Mucosa of rectum (tissue), 2 donors: ENCODE results near the gene CORO7.

Experiments used
- H3K27ac ChIP-seq, 2 donors: one replicate each; pipeline ENCODE4 v1.7.0; 2013; ENCODE audit warnings: inconsistent platforms in 2 of 2, low read depth in 2 of 2, low read length in 2 of 2
- H3K27me3 ChIP-seq, 2 donors: one replicate each; pipeline ENCODE4 v1.7.0; 2013; ENCODE audit warnings: low read length in 2 of 2; ENCODE audit not compliant: control insufficient read depth in 2 of 2, insufficient read depth in 2 of 2
- H3K36me3 ChIP-seq, 2 donors: one replicate each; pipeline ENCODE4 v1.7.0; 2013; ENCODE audit warnings: low read length in 2 of 2; ENCODE audit not compliant: control insufficient read depth in 2 of 2, insufficient read depth in 2 of 2
- H3K4me1 ChIP-seq, 2 donors: one replicate each; pipeline ENCODE4 v1.7.0; 2013; ENCODE audit warnings: low read length in 2 of 2, mild to moderate bottlenecking in 1 of 2; ENCODE audit not compliant: control insufficient read depth in 2 of 2, insufficient read depth in 2 of 2
- H3K4me3 ChIP-seq, 2 donors: one replicate each; pipeline ENCODE4 v1.7.0; 2013; ENCODE audit warnings: low read length in 2 of 2
- H3K9ac ChIP-seq, 2 donors: one replicate each; pipeline ENCODE4 v1.7.0; 2013; ENCODE audit warnings: low read length in 2 of 2, low read depth in 1 of 2, mild to moderate bottlenecking in 1 of 2
- H3K9me3 ChIP-seq, 2 donors: one replicate each; pipeline ENCODE4 v1.7.0; 2013; ENCODE audit warnings: low read length in 2 of 2; ENCODE audit not compliant: control insufficient read depth in 2 of 2
- donor health status: healthy.
- donor health status: Normal muscosa, but diverticular disease.

CORO7 gene

GRCh38 chr16:4377573-4378154 is 38.7 kb downstream of the CORO7 start:
- Histone ChIP-seq H3K36me3 (peaks cover 4 to 9% of the 10 kb centered on the region in 2 donors), H3K9me3 (no peaks in the 10 kb centered on the region), H3K4me3 (no peak overlapping the region), H3K27ac (peak overlapping the region in 1 of 2 donors; percentile 42), H3K9ac (no peak overlapping the region), H3K4me1 (peaks cover 9 to 10% of the 10 kb centered on the region in 2 donors), H3K27me3 (no peaks in the 10 kb centered on the region)

DNA sequence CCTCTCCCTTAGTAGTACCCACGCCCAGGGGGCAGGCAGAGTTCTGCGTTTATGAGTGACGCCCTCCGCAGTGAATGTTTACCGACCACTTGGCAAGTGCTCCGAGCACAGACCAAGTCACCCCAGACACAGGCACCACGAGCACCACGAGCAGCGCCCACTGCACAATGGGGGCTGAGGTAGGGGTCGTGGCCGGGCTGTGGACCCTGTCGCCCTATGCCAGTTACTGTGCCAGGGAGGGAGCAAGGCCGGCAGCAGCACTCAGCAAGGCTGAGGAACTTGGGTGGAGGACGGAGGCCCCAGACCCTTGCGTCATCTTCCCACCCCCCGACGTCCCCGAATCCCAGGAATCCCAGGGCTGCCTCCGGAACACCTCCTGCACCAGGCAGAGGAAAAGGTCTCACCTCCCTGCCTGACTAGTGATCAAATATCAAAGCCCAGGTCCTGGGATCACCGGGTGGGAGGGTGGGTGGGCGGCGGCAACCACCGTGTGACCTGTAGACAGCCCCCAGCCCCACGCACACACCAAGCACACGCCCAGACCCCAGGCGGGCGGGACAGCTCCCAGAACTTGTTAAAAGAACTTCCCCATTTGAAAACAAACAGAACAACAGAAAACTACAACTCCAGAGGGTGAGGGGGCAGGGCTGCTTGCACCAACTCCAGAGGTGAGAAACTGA is 39.4 kb downstream of the CORO7 start:
- Histone ChIP-seq H3K9ac (no peak overlapping the region), H3K4me3 (no peak overlapping the region), H3K4me1 (peaks cover 15% of the 10 kb centered on the region in 2 donors), H3K27ac (peak overlapping the region in 1 of 2 donors; percentile 16), H3K36me3 (peaks cover under 1 to 9% of the 10 kb centered on the region in 2 donors), H3K27me3 (no peaks in the 10 kb centered on the region), H3K9me3 (no peaks in the 10 kb centered on the region)

DNA sequence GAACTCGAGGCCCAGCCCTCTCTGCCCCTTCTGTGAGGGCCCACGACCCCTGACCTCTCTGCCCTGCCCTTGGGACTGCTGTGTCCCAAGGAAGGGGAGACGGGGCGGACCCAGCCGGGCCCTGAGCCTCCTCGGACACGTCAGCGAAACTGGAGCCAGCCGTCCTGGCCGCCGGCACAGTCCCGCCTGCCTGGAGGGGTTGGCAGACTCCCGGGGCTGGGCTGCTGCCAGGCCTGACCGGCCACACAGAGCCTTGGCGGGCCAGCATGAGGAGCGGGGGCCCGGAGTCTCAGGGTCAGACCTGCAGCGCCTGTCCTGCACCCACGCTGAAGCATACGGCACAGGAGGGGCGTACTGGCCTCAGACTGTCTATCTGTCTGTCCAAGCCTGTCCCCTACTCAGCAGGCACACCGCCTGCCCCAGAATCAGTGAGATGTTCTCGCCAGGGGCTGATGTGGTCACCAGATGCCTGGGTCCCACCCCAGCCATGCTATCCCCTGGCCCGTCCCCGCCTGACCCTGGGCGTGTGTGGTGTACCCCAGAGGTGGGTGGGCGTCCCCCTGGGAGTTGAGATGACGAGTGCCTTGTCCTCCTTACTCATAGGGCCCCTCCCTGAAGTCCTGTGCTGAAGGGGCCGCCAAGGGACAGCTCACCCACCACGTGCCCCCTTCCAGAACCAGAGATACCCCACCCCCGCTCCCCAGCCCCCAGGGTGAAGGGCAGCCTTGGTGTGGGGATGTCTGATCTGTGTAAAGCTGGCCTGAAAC is 40.1 kb downstream of the CORO7 start:
- peak overlapping the region; percentile 45 to 48 for H3K27ac ChIP-seq
- H3K27me3 ChIP-seq: no peaks in the 10 kb centered on the region
- peaks cover 15 to 17% of the 10 kb centered on the region in 2 donors for H3K4me1 ChIP-seq
- peaks cover 0 to 9% of the 10 kb centered on the region in 2 donors for H3K36me3 ChIP-seq
- no peaks in the 10 kb centered on the region for H3K9me3 ChIP-seq
- no peak overlapping the region for H3K4me3 ChIP-seq
- H3K9ac ChIP-seq: peak overlapping the region in 1 of 2 donors; percentile 33

GRCh38 chr16:4375717-4376116 is 40.7 kb downstream of the CORO7 start:
- no peaks in the 10 kb centered on the region for H3K27me3 ChIP-seq
- no peak overlapping the region for H3K4me3 ChIP-seq
- H3K9me3 ChIP-seq: no peaks in the 10 kb centered on the region
- H3K9ac ChIP-seq: no peak overlapping the region
- H3K36me3 ChIP-seq: peaks cover 0 to 5% of the 10 kb centered on the region in 2 donors
- H3K27ac ChIP-seq: peak overlapping the region; percentile 45 to 48
- H3K4me1 ChIP-seq: peaks cover 15 to 17% of the 10 kb centered on the region in 2 donors

DNA sequence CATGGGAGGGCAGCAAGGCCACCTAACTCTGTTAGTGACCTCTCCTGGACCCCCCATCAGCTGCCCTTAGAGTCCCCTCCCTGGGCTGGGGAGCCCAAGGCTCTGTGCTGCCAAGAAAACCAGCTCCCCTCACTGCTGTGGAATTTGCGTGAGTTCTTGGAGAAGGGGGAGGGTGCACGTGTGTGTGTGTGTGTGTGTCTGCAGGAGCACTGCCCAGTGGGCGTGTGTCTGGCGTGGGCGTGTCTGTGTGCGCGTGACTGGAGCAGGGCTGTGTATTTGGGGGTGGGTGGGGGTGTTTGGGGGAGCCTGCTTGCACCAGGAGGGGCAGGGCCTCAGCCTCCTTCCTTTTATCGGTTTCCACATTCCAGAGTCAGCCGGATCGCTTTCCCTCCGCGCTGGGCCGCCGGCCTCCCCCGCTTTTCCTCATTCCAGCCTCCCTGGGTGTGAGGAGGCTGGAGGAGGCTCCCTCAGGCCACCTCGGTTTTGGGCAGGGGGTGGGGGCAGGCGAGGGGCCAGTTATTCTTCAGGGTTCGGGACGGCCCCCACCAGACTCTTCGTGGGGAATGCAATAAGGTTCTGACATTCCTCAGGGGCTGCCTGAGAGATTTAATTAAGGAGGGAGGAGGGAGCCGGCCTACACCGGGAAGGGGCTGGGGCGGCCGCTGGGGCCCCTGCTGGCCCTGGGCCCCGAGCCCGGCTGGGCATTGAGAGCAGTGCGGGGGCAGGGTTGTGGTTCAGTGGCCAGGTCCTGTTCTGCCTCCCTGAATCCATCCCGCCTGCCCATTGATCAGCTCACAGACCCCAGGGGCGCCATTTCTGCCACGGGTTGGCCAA is 42.3 kb downstream of the CORO7 start:
- Histone ChIP-seq H3K4me1 (peaks cover 15 to 17% of the 10 kb centered on the region in 2 donors), H3K27ac (peak overlapping the region; percentile 47 to 72), H3K27me3 (no peaks in the 10 kb centered on the region), H3K9ac (peak overlapping the region in 1 of 2 donors; percentile 41), H3K9me3 (no peaks in the 10 kb centered on the region), H3K36me3 (peaks cover 0 to 5% of the 10 kb centered on the region in 2 donors), H3K4me3 (peak overlapping the region; percentile 6 to 20)

DNA sequence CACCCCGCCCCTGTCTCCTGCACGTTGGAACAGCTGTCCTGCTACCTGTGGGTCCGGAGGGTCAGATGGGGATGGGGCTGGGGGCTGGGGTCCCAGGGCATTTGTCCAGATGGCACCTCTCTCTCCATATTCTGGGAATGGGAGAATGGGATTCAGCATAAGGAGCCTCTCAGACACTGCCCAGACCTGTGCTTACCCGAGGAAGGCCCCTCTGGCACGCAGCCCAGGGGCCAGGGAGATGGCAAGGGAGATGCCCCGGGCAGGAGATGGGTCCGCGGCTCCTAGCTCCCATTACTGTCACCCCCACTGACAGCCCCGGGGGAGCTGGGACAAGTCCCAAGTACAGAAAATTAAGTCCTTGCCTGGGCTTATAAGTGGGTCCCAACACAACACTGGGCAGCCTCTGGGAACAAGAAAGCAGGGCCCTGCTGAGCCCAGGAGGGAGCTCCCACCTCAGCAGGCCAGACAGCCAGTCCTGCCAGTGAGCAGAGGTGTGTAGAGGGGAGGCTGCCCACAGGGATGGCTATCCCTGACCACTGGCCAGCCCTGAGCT is 43.0 kb downstream of the CORO7 start:
- Histone ChIP-seq H3K36me3 (no peaks in the 10 kb centered on the region), H3K4me1 (peaks cover 15 to 17% of the 10 kb centered on the region in 2 donors), H3K9ac (peak overlapping the region in 1 of 2 donors; percentile 41), H3K27ac (peak overlapping the region; percentile 24 to 72), H3K4me3 (peak overlapping the region; percentile 20 to 59), H3K27me3 (no peaks in the 10 kb centered on the region), H3K9me3 (no peaks in the 10 kb centered on the region)

DNA sequence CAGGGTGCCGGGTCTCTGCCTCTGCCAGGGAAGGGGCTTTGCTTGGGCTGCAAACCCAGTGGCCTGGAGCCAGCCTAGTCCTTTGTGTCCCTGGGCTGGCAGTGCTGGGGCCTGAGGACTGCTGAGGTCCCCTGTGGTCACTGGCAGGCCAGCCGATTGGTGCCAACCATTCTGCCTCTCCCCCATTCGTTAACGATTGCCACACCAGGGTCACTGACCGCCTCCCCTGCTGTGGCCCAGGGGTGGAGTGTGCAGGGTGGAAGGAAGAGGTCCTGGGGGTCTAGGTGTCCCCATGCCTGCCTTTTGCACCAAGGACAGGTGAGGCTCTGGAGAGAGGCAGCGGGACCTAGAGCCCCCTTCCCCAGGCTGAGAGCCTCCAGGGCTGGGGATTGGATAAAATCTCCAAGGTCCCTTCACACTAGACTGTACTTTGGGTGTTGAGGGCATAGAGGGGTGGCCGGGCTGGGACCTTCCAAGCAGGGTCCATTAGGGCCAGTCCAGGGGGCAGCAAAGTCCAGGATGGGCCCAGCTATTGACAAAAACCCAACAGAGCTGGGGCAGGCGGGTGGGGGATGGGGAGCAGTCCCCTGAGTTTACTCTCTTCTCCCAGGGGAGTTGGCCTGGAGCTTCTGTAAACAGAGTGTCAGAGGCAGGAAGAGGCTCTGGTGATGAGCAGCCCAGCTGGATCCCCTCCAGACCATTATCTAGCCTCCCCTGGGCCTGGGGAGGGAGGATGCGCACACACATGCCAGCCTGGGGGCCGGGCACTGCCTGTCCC is 43.6 kb downstream of the CORO7 start:
- Histone ChIP-seq H3K4me1 (peaks cover 14 to 15% of the 10 kb centered on the region in 2 donors), H3K9me3 (no peaks in the 10 kb centered on the region), H3K9ac (peak overlapping the region; percentile 38), H3K27me3 (no peaks in the 10 kb centered on the region), H3K36me3 (no peaks in the 10 kb centered on the region), H3K4me3 (peak overlapping the region; percentile 59 to 65), H3K27ac (peak overlapping the region; percentile 29 to 72)

GRCh38 chr16:4372001-4372577 is 44.3 kb downstream of the CORO7 start:
- Histone ChIP-seq H3K4me1 (peaks cover 9 to 15% of the 10 kb centered on the region in 2 donors), H3K9me3 (no peaks in the 10 kb centered on the region), H3K27me3 (no peaks in the 10 kb centered on the region), H3K9ac (peak overlapping the region; percentile 38), H3K4me3 (peak overlapping the region; percentile 59 to 65), H3K36me3 (peaks cover 4 to 5% of the 10 kb centered on the region in 2 donors), H3K27ac (peak overlapping the region; percentile 29 to 43)
